Transverse colon (tissue), 4 donors: ENCODE measurements around the gene ZNF83. TPM values are rescaled to one million over a fixed set of nuclear protein-coding genes. Genes with fewer than 3 reads are reported as not detected.

Experiments
- DNase-seq: peaks from one replicate; pipeline ENCODE4 v3.0.0-alpha.2; 2019
- H3K27ac ChIP-seq, 4 donors: fragments of 200-600 bp; sonication (generic); 2 replicates each; pipeline ENCODE4 v1.5.1; 2016 to 2018; ENCODE audit warnings: inconsistent platforms in 4 of 4
- H3K27me3 ChIP-seq: fragments of 200-600 bp; sonication (generic); 2 replicates; pipeline ENCODE4 v1.5.1; 2017; ENCODE audit warnings: inconsistent platforms
- H3K36me3 ChIP-seq, 4 donors: fragments of 200-600 bp; sonication (generic); 2 replicates each; pipeline ENCODE4 v1.5.1; 2017 to 2019; ENCODE audit warnings: inconsistent platforms in 4 of 4
- H3K4me1 ChIP-seq, 4 donors: fragments of 200-600 bp; sonication (generic); 2 replicates each; pipeline ENCODE4 v1.5.1; 2017 to 2020; ENCODE audit warnings: inconsistent platforms in 4 of 4
- H3K4me3 ChIP-seq, 4 donors: fragments of 200-600 bp; sonication (generic); 1 replicate in 1 of 4; 2 replicates in 3 of 4; pipeline versions ENCODE4 v1.5.1 to v1.6.1; 2017 to 2019; ENCODE audit warnings: inconsistent platforms in 4 of 4
- H3K9me3 ChIP-seq, 2 donors: fragments of 200-600 bp; sonication (generic); 2 replicates each; pipeline ENCODE4 v1.5.1; 2017 to 2019; ENCODE audit warnings: inconsistent platforms in 2 of 2
- EP300 ChIP-seq: sonication (generic); formaldehyde crosslinking; IDR thresholded peaks from one replicate; pipeline ENCODE4 v1.6.1; 2017; ENCODE audit warnings: antibody characterized with exemption, low read depth
- POLR2A ChIP-seq: fragments of 450-650 bp; IDR thresholded peaks from one replicate; pipeline ENCODE4 v1.6.1; 2016; ENCODE audit warnings: antibody characterized with exemption, mild to moderate bottlenecking, moderate library complexity
- POLR2AphosphoS5 ChIP-seq, 3 donors: sonication (generic); formaldehyde crosslinking; IDR thresholded peaks; one replicate each; pipeline ENCODE4 v1.6.1; 2016; ENCODE audit warnings: antibody characterized with exemption in 3 of 3
- WGBS, 2 donors: methylation state at CpG; one replicate each; pipeline ENCODE4 v1.1.5; 2018; ENCODE audit warnings: low coverage in 1 of 2; 5-methylcytosine and 5-hydroxymethylcytosine counted together
- in situ Hi-C, 4 donors: fragments of 200-750 bp; cut with MboI; loops; one replicate each; pipeline versions ENCODE4 v1.15.0 to v1.15.1; 2017; ENCODE audit warnings: low sequenced_read_pairs in 3 of 4, low pct_ligation_motif_present in 1 of 4, low pct_unique_long_range_greater_than_20kb in 1 of 4
- intact Hi-C: fragments of 100-400 bp; cut with DNase I; formaldehyde crosslinking; loops from one replicate; pipeline ENCODE4 v1.15.1; 2023; ENCODE audit warnings: low total_unique reads
- total RNA-seq, 4 donors: library from RNA; depleted of rRNA; stranded (reverse); fragments of >200 nt; gene quantifications; one replicate each; pipeline ENCODE4 v1.1.0, GENCODE V29; 2016
- TF ChIP-seq, protein P1 (sequence below), 5 experiments: fragments of 200-600 bp in 3 of 5; fragments of 450-650 bp in 2 of 5; sonication (generic) in 3 of 5; IDR thresholded peaks; 1 replicate in 2 of 5; 2 replicates in 3 of 5; pipeline ENCODE4 v1.5.1; 2016 to 2017; ENCODE audit warnings: antibody characterized with exemption in 5 of 5, inconsistent platforms in 3 of 5, mild to moderate bottlenecking in 2 of 5, moderate library complexity in 1 of 5

ZNF83 gene
- total RNA-seq, 4 donors from 2014 or later = 13.3 to 55.6 (median 26.7) TPM

DNA sequence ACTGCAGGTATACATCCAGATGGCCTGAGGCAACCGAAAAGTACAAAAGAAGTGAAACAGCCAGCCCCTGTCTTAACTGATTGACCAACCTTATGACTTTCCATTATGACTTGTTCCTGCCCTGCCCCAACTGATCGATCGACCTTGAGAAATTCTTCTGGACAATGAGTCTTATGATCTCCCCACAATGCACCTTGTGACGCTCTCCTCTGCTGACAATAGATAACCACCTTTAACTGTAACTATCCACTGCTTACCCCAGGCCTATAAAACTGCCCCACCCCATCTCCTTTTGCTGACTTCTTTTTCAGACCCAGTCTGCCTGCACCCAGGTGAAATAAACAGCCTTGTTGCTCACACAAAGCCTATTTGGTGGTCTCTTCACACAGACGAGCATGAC is 11.2 kb downstream of the ZNF83 start:
- H3K36me3 ChIP-seq = peaks cover 0 to 35% (median 14%) of the 10 kb centered on the region in 4 donors
- H3K4me1 ChIP-seq = no peaks in the 10 kb centered on the region
- no peaks in the 10 kb centered on the region for H3K9me3 ChIP-seq
- no peak for DNase-seq
- TF ChIP-seq EP300 (no peak), POLR2AphosphoS5 (IDR thresholded peaks at IDR 0.05) (no peak), POLR2A (no peak)
- TF ChIP-seq, protein P1, sequence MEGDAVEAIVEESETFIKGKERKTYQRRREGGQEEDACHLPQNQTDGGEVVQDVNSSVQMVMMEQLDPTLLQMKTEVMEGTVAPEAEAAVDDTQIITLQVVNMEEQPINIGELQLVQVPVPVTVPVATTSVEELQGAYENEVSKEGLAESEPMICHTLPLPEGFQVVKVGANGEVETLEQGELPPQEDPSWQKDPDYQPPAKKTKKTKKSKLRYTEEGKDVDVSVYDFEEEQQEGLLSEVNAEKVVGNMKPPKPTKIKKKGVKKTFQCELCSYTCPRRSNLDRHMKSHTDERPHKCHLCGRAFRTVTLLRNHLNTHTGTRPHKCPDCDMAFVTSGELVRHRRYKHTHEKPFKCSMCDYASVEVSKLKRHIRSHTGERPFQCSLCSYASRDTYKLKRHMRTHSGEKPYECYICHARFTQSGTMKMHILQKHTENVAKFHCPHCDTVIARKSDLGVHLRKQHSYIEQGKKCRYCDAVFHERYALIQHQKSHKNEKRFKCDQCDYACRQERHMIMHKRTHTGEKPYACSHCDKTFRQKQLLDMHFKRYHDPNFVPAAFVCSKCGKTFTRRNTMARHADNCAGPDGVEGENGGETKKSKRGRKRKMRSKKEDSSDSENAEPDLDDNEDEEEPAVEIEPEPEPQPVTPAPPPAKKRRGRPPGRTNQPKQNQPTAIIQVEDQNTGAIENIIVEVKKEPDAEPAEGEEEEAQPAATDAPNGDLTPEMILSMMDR (IDR thresholded peaks at IDR 0.05) = no peak
- intact Hi-C loops = no loop called here
- no peak overlapping the region for H3K4me3 ChIP-seq
- in situ Hi-C loops = no loop called here
- no peak overlapping the region for H3K27ac ChIP-seq
- WGBS, 2 donors = 85 to 91% methylated on average over 2 to 5 of the region's 5 CpGs
- no peaks in the 10 kb centered on the region for H3K27me3 ChIP-seq

DNA sequence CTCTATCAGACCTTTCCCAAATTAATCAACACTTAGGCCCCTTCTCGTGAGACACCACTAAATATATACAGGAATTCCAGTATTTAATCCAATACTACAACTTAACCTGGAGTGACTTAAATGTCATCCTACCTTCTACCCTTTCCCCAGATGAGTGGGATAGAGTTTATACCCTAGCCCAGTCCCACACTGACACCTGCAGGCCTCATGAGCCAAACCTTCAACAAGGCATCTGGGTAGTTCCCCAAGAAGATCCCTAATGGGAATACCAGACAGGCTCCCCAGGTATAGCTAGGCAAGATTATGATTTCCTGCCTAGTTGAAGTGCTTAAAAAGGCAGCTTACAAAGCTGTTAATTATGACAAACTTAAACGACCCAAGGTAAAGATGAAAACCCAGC is 15.9 kb downstream of the ZNF83 start:
- WGBS, 2 donors = 73 to 92% methylated on average over 1 to 2 of the region's 2 CpGs
- in situ Hi-C loops = no loop called here
- DNase-seq = no peak
- H3K4me3 ChIP-seq = no peak overlapping the region
- intact Hi-C loops = no loop called here
- no peaks in the 10 kb centered on the region for H3K27me3 ChIP-seq
- peaks cover 0 to 60% (median 24%) of the 10 kb centered on the region in 4 donors for H3K36me3 ChIP-seq
- no peak overlapping the region for H3K27ac ChIP-seq
- TF ChIP-seq POLR2AphosphoS5 (IDR thresholded peaks at IDR 0.05) (no peak), POLR2A (no peak), EP300 (no peak)
- TF ChIP-seq, protein P1 (IDR thresholded peaks at IDR 0.05) = no peak
- no peaks in the 10 kb centered on the region for H3K9me3 ChIP-seq
- no peaks in the 10 kb centered on the region for H3K4me1 ChIP-seq

DNA sequence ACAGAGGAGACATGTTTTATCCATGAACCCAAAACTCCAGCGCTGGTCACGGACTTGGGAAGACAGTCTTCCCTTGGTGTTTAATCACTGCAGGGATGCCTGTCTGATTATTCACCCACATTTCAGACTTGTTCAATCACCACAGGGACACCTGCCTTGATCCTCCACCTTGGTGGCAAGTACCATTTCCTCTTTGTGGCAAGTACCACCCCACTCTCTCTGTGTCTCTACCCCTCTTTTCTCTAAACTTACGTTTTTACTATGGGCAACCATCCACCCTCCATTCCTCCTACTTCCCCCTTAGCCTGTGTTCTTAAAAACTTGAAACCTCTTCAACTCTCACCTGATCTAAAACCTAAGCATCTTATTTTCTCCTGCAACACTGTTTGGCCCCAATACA is 16.8 kb downstream of the ZNF83 start:
- TF ChIP-seq EP300 = no peak
- no peak for TF ChIP-seq POLR2AphosphoS5 (IDR thresholded peaks at IDR 0.05)
- TF ChIP-seq, protein P1 (IDR thresholded peaks at IDR 0.05) = no peak
- TF ChIP-seq POLR2A = no peak
- Histone ChIP-seq H3K27ac (no peak overlapping the region), H3K4me3 (no peak overlapping the region), H3K36me3 (peaks cover 0 to 61% (median 24%) of the 10 kb centered on the region in 4 donors), H3K9me3 (peaks cover 2 to 4% of the 10 kb centered on the region in 2 donors), H3K27me3 (no peaks in the 10 kb centered on the region), H3K4me1 (no peaks in the 10 kb centered on the region)
- intact Hi-C loops (no loop called here), in situ Hi-C loops (no loop called here)
- 91 to 92% methylated on average over 3 of the region's 3 CpGs for WGBS, 2 donors
- no peak for DNase-seq

DNA sequence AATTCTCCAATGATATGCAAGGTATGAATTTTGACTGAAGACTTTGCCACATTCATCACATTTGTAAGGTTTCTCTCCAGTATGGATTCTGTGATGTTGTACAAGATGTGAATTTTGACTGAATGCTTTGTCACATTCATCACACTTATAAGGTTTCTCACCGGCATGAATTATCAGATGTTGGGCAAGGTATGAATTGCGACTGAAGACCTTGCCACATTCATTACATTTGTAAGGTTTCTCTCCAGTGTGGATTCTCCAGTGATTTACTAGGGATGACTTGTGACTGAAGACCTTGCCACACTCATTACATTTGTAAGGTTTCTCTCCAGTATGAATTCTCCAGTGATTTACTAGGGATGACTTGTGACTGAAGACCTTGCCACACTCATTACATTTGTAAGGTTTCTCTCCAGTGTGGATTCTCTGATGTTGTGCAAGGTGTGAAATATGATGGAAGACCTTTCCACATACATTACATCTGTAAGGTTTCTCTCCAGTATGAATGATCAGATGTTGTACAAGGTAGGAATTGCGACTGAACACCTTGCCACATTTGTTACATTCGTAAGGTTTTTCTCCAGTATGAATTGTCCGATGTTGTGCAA is 24.8 kb downstream of the ZNF83 start:
- WGBS, 2 donors = 94 to 96% methylated on average over 4 to 5 of the region's 5 CpGs
- DNase-seq = no peak
- in situ Hi-C loops = no loop called here
- TF ChIP-seq EP300 (no peak), POLR2A (no peak), POLR2AphosphoS5 (IDR thresholded peaks at IDR 0.05) (no peak)
- TF ChIP-seq, protein P1 (IDR thresholded peaks at IDR 0.05) = no peak
- Histone ChIP-seq H3K27me3 (no peaks in the 10 kb centered on the region), H3K9me3 (peaks cover 19 to 59% of the 10 kb centered on the region in 2 donors), H3K4me3 (no peak overlapping the region), H3K27ac (no peak overlapping the region), H3K36me3 (peaks cover 0 to 56% (median 21%) of the 10 kb centered on the region in 4 donors), H3K4me1 (no peaks in the 10 kb centered on the region)
- intact Hi-C loops = no loop called here
